GM18519 (cell line): ENCODE measurements around the gene KREMEN2.

Experiments
- ATAC-seq: cut with Tn5 transposase; IDR thresholded peaks from one replicate; pipeline ENCODE4 v1.9.1; 2021; ENCODE audit warnings: mild to moderate bottlenecking, moderate library complexity; ENCODE audit not compliant: unreplicated experiment, low FRiP score

KREMEN2 gene

GRCh38 chr16:2999929-3000328, 35.9 kb downstream of the KREMEN2 start:
- ATAC-seq = no peak

GRCh38 chr16:3000540-3000939, 36.5 kb downstream of the KREMEN2 start:
- no peak for ATAC-seq

- no peak for ATAC-seq
Measured at GRCh38 chr16:3001316-3001715, 37.2 kb downstream of the KREMEN2 start.

- peak; percentile 92 for ATAC-seq
Measured at GRCh38 chr16:3003582-3004270, 39.7 kb downstream of the KREMEN2 start.

GRCh38 chr16:3004319-3004718, 40.2 kb downstream of the KREMEN2 start:
- ATAC-seq = no peak

GRCh38 chr16:3004781-3005284, 40.8 kb downstream of the KREMEN2 start:
- ATAC-seq = no peak

GRCh38 chr16:3007059-3007956, 43.2 kb downstream of the KREMEN2 start:
- no peak for ATAC-seq

GRCh38 chr16:3007957-3008689, 44.0 kb downstream of the KREMEN2 start:
- ATAC-seq = no peak

- no peak for ATAC-seq
Measured at GRCh38 chr16:3008690-3009037, 44.6 kb downstream of the KREMEN2 start.

GRCh38 chr16:3009568-3010390, 45.7 kb downstream of the KREMEN2 start:
- no peak for ATAC-seq

- no peak for ATAC-seq
Measured at GRCh38 chr16:3010510-3010909, 46.4 kb downstream of the KREMEN2 start.

GRCh38 chr16:3012246-3012645, 48.2 kb downstream of the KREMEN2 start:
- ATAC-seq = no peak

GRCh38 chr16:3012828-3013420, 48.8 kb downstream of the KREMEN2 start, which contains the start of gene CLDN9:
CLDN9 (plus strand) TSS chr16:3012923; CDS start chr16:3013363, 440 bp downstream.
- no peak for ATAC-seq

GRCh38 chr16:3013491-3013951, 49.4 kb downstream of the KREMEN2 start:
- ATAC-seq = no peak

GRCh38 chr16:3013998-3014690, 50.1 kb downstream of the KREMEN2 start:
- ATAC-seq = no peak

- no peak for ATAC-seq
Measured at GRCh38 chr16:3014971-3015370, 50.9 kb downstream of the KREMEN2 start.

- ATAC-seq = no peak
Measured at GRCh38 chr16:3015865-3016521, 51.9 kb downstream of the KREMEN2 start.

- ATAC-seq = no peak
Measured at GRCh38 chr16:3017344-3017743, 53.3 kb downstream of the KREMEN2 start.
